DLD1 (cell line): ENCODE results near the gene GFI1.
"Not testable (repeated sequence)": the region's sequence is repeated elsewhere in the genome, so short reads cannot be mapped to it uniquely, and the experiment has no call there.

Experiments used
- in situ Hi-C: cut with HindIII; loops from 2 replicates; pipeline ENCODE4 v1.10.0; 2017; ENCODE audit warnings: low sequenced_read_pairs

The GFI1 gene

DNA sequence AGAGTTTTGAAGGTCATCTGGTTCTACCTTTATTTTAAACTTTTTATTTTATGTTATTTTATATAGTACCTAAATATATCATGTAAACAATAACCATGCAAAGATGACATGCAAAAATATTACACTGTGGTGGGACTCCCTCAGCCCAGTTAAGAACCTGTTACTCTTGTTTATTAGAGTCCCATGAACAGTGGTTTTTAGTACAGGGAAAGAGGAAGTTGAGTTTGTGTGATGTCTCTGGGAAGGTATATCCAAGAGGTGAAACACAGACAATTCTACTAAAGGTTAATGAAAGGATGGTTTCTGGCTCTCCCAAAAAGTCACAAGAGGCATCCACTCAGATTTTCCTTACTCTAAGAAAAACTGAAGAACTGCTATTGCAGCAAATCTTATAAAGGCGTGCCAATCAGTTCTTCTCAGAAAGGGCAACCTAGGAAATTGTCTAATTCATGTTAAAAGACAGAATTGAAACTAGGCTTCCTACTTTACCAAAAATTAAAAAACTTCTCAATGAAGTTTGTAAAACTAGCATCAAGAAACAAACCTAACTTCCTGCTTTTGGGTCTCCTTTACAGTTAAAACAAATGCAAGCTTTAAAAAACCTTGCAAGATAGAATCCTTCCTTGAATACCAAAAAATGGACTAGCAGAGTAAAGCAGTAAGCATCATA, 19.9 kb downstream of the GFI1 start:
- in situ Hi-C loops: no loop called here

DNA sequence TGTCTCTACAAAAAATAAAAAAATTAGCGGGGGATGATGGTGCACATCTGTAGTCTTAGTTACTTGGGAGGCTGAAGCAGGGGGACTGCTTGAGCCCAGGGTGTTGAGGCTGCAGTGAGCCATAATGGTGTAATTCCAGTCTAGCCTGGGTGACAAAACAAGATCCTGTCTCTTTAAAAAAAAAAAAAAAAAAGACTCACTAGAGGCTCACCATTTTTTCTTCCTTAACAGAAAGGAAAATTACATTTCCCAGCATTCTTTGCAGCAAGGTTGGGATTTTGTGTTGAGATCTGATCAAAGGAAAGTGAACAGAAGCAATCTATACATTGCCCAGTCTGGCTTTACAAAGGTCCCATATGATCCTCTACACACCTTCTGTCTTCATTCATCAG, 21.5 kb downstream of the GFI1 start:
- in situ Hi-C loops: no loop called here

- in situ Hi-C loops: no loop called here
These were observed 22.0 kb downstream of the GFI1 start for GRCh38 chr1:92464588-92465255.

- in situ Hi-C loops: no loop called here
These were observed 25.2 kb downstream of the GFI1 start for GRCh38 chr1:92461364-92462097.

DNA sequence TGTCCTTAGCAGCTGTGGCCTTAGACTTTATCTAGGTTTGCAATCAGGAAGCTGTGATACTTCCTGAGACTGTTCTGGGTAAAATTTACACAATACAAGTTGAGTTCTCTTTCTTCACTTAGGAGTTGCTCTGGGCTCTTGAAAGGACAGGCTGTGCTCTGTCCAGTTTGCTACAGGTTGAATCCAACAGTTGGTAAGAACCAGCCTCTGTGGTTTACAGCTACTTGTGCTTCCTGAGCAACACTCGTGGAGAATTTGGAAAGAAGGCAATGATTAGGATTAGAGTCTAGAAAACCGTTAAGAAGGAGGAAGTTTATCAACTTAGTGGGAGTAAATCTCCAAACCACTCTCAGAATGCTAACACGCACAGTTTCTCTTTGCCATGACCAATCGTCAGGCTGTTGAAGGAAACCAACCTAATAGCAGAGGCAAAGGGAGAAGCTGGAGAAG, 26.8 kb downstream of the GFI1 start:
- in situ Hi-C loops: loop anchor here (5.0 kb wide), 1 partner anchor 43 kb away; no protein-coding TSS in a partner anchor

DNA sequence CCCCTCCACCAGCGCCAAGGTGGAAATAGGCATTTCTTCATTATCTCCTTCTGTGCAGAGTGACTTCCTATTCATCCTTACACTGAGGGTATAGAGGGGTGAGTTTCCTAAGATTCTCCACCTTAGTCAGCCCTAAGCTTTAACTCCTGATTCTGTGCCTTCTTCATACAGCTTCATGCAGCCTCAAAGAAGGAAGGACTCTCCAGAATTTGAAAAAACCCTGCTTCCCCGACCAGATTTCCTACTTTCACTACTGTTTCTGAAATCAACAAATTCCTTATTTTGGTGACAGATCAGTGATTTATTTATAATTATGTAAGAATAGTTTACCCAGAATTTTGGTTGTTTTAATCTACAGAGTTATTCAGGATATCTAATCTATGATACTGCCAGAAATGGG, 28.6 kb downstream of the GFI1 start:
- in situ Hi-C loops: loop anchor here (5.0 kb wide), 1 partner anchor 41 kb away; no protein-coding TSS in a partner anchor

GRCh38 chr1:92447976-92448375, 38.7 kb downstream of the GFI1 start:
- in situ Hi-C loops: no loop called here

- in situ Hi-C loops: no loop called here
These were observed 39.6 kb downstream of the GFI1 start for GRCh38 chr1:92447033-92447681.

DNA sequence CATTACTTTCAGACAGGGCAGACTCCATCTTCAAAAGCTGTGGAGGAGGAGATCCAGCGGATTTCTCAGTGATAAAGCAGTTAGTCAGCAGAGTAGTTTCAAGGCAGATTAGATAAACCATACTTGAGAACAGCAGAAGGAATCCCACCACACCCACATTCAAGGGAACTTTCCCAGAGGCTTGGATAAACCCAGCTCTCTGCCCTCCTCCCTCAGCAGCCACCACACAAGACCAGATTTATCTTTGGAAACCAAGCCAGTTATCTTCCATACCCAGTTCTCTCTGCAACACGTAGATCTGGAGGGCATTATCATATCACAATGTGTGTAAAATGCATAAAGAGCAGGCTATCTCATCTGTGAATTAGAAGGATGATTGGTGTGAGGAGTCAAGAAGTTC, 40.2 kb downstream of the GFI1 start:
- in situ Hi-C loops: no loop called here

GRCh38 chr1:92445865-92446264, 40.9 kb downstream of the GFI1 start:
- in situ Hi-C loops: no loop called here

DNA sequence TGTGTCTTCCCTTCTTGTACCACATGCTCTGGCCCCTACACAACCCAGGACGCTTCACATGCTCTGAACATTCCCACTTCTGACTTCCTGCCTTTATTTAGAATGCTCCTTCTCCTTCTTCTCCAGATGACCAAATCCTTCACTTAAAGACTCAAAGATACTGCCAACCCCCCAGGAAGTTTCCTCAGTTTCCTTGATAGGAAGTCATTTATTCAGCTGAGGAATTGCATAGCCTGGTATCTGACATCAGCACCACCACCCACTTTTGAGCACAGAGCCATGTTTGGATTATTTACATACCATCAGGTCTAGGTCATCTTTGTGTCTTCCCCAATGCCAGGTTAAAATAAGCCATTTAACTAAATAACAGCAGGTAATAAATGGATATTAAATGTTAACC, 42.4 kb downstream of the GFI1 start:
- in situ Hi-C loops: no loop called here

- in situ Hi-C loops: no loop called here
These were observed 42.8 kb downstream of the GFI1 start for GRCh38 chr1:92443893-92444292.

DNA sequence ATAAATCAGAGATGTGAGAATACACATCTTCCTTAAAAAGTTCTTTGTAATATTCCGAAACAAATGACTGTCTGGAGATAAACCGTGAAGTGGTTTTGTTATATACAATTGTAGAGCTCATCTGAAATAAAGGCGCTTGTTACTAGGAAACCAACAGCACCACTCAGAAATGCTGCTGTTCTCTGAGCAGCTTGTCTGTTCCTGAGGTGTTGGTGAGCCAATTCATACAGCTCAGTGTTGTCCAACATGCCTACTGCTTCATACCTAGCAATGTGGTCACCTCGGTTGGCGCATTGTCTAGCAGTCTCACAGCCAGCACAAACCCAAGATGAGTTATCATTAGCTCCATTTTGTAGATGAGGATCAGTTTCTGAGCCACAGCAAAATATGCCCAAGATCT, 44.4 kb downstream of the GFI1 start:
- in situ Hi-C loops: no loop called here

GRCh38 chr1:92441697-92442342, 44.9 kb downstream of the GFI1 start:
- in situ Hi-C loops: no loop called here

DNA sequence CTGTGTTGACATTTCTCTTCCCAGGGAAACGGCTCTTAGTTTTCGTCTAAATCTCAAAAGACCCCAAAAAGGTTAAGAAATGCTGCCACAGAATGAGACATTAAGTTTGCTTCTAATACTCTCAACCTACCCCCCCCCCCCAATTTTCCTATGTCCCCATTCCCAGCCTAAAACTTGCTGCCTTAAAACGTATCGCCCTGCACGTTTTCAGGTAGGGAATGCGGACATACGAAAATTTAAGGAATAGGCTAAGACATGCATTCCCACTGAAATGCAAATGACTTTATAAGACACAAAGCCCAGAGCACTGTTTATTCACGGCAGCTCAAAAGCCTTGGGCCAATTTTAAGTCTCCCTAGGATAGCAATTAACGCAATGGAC, 45.4 kb downstream of the GFI1 start:
- in situ Hi-C loops: no loop called here

- in situ Hi-C loops: no loop called here
These were observed 47.4 kb downstream of the GFI1 start for GRCh38 chr1:92439291-92439690.

GRCh38 chr1:92434572-92434971, 52.2 kb downstream of the GFI1 start:
- in situ Hi-C loops: not testable (repeated sequence)

GRCh38 chr1:92430030-92430429, 56.7 kb downstream of the GFI1 start:
- in situ Hi-C loops: no loop called here

DNA sequence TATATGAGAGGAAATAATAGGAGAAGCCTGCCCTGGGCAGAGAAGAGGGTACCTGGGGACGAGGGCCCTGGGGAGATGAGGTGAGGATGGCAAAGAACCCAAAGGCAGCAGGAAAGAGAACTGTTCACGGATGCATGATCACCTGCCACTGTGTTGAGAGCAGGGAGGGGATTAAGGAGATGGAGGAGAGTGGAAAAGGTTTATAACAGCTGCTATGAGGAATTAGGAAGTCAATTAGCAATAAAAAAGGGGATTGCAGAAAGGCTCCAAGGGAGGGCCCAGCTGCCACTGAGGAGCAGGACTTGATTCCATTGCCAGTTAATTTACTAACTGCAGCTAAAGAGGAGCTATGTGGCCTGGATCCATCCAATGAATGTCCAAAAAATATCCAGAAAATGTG, 61.1 kb downstream of the GFI1 start:
- in situ Hi-C loops: no loop called here
